Naive thymus-derived CD8-positive, alpha-beta T cell (primary cell): ENCODE results near the gene ARID3A. TPM values are rescaled to one million over a fixed set of nuclear protein-coding genes. Genes with fewer than 3 reads are reported as not detected.

Experiments used
- polyA plus RNA-seq, 3 donors: library from polyadenylated mRNA; unstranded; fragments of 300-500 nt; fragmentation: Illumina TruSeq; gene quantifications; one replicate each; pipeline ENCODE4 v1.2.3, GENCODE V29; 2021
- total RNA-seq, 8 experiments: library from RNA in 2 of 8; stranded (reverse) in 2 of 8; gene quantifications; one replicate each; pipeline ENCODE4 v1.2.3 and lab custom pipeline; 2021 to 2026

Gene ARID3A
- total and polyA plus RNA-seq, 5 experiments from 2014 or later = 0.09 to 5.0 (median 0.58) TPM

Other genes starting within 250 kb of the ARID3A start
- 1 to 10 TPM; 3.0 to 4.2 TPM for gene FSTL3, start 249.6 kb upstream of the ARID3A start, total RNA-seq
- 1 to 10 TPM; 2.4 to 3.2 (median 2.8) TPM for gene FSTL3, start 249.6 kb upstream of the ARID3A start, polyA plus RNA-seq
- gene PRSS57, start 230.6 kb upstream of the ARID3A start, total RNA-seq = not detected
- 1 to 10 TPM in 1 of 3 donors, not detected in 2; 1.2 TPM for gene PRSS57, start 230.6 kb upstream of the ARID3A start, polyA plus RNA-seq
- gene PALM, start 217.1 kb upstream of the ARID3A start, total RNA-seq = not detected
- gene PALM, start 217.1 kb upstream of the ARID3A start, polyA plus RNA-seq = not detected
- not detected for gene MISP, start 174.9 kb upstream of the ARID3A start, total RNA-seq
- gene MISP, start 174.9 kb upstream of the ARID3A start, polyA plus RNA-seq = not detected
- 100 to 1,000 TPM; 321 to 323 TPM for gene PTBP1, start 128.6 kb upstream of the ARID3A start, total RNA-seq
- 100 to 1,000 TPM; 110 to 190 (median 110) TPM for gene PTBP1, start 128.6 kb upstream of the ARID3A start, polyA plus RNA-seq
- gene PLPPR3, start 104.1 kb upstream of the ARID3A start, total RNA-seq = not detected
- gene PLPPR3, start 104.1 kb upstream of the ARID3A start, polyA plus RNA-seq = not detected
- gene AZU1, start 98.2 kb upstream of the ARID3A start, total RNA-seq = under 1 TPM; 0.21 to 0.36 TPM
- not detected for gene AZU1, start 98.2 kb upstream of the ARID3A start, polyA plus RNA-seq
- not detected for gene PRTN3, start 85.0 kb upstream of the ARID3A start, total RNA-seq
- gene PRTN3, start 85.0 kb upstream of the ARID3A start, polyA plus RNA-seq = not detected
- not detected for gene ELANE, start 73.7 kb upstream of the ARID3A start, total RNA-seq
- gene ELANE, start 73.7 kb upstream of the ARID3A start, polyA plus RNA-seq = not detected
- gene CFD, start 66.4 kb upstream of the ARID3A start, total RNA-seq = 1 to 10 TPM; 2.4 to 3.9 TPM
- 1 to 10 TPM; 3.6 to 10.0 (median 4.3) TPM for gene CFD, start 66.4 kb upstream of the ARID3A start, polyA plus RNA-seq
- 10 to 100 TPM; 65.9 to 68.8 TPM for gene MED16, start 32.8 kb upstream of the ARID3A start, total RNA-seq
- gene MED16, start 32.8 kb upstream of the ARID3A start, polyA plus RNA-seq = 100 to 1,000 TPM in 1 of 3 donors, 10 to 100 TPM in 2; 54.3 to 117 (median 72.4) TPM
- gene RNU6-9, start 32.6 kb upstream of the ARID3A start, total RNA-seq = not detected
- not detected for gene RNU6-9, start 32.6 kb upstream of the ARID3A start, polyA plus RNA-seq
- gene R3HDM4, start 12.8 kb upstream of the ARID3A start, total RNA-seq = 100 to 1,000 TPM; 179 to 184 TPM
- 100 to 1,000 TPM; 137 to 238 (median 182) TPM for gene R3HDM4, start 12.8 kb upstream of the ARID3A start, polyA plus RNA-seq
- 1 to 10 TPM; 1.4 to 2.6 TPM for gene KISS1R, start 8.7 kb upstream of the ARID3A start, total RNA-seq
- under 1 TPM; 0.18 to 0.58 (median 0.52) TPM for gene KISS1R, start 8.7 kb upstream of the ARID3A start, polyA plus RNA-seq
- gene WDR18, start 58.3 kb downstream of the ARID3A start, total RNA-seq = 10 to 100 TPM; 50.6 to 54.1 TPM
- 10 to 100 TPM; 51.2 to 72.7 (median 64.1) TPM for gene WDR18, start 58.3 kb downstream of the ARID3A start, polyA plus RNA-seq
- gene GRIN3B, start 74.4 kb downstream of the ARID3A start, total RNA-seq = not detected
- gene GRIN3B, start 74.4 kb downstream of the ARID3A start, polyA plus RNA-seq = not detected
- gene TMEM259, start 95.1 kb downstream of the ARID3A start, total RNA-seq = 100 to 1,000 TPM; 331 to 365 TPM
- 10 to 100 TPM; 37.9 to 77.0 (median 52.0) TPM for gene TMEM259, start 95.1 kb downstream of the ARID3A start, polyA plus RNA-seq
- gene RNU6-2, start 95.5 kb downstream of the ARID3A start, total RNA-seq = not detected
- gene RNU6-2, start 95.5 kb downstream of the ARID3A start, polyA plus RNA-seq = not detected
- 100 to 1,000 TPM; 211 to 216 TPM for gene CNN2, start 100.6 kb downstream of the ARID3A start, total RNA-seq
- gene CNN2, start 100.6 kb downstream of the ARID3A start, polyA plus RNA-seq = 100 to 1,000 TPM; 498 to 693 (median 515) TPM
- 100 to 1,000 TPM; 221 to 232 TPM for gene ABCA7, start 114.1 kb downstream of the ARID3A start, total RNA-seq
- gene ABCA7, start 114.1 kb downstream of the ARID3A start, polyA plus RNA-seq = 10 to 100 TPM in 1 of 3 donors, 1 to 10 TPM in 2; 4.2 to 14.4 (median 8.7) TPM
- gene ARHGAP45, start 141.1 kb downstream of the ARID3A start, total RNA-seq = 1,000 to 10,000 TPM; 1,025 to 1,060 TPM
- 100 to 1,000 TPM; 261 to 681 (median 358) TPM for gene ARHGAP45, start 141.1 kb downstream of the ARID3A start, polyA plus RNA-seq
- gene POLR2E, start 169.3 kb downstream of the ARID3A start, total RNA-seq = 10 to 100 TPM; 88.0 to 95.3 TPM
- 100 to 1,000 TPM; 159 to 233 (median 187) TPM for gene POLR2E, start 169.3 kb downstream of the ARID3A start, polyA plus RNA-seq
- gene GPX4, start 178.0 kb downstream of the ARID3A start, total RNA-seq = 100 to 1,000 TPM; 207 to 225 TPM
- 100 to 1,000 TPM; 370 to 465 (median 405) TPM for gene GPX4, start 178.0 kb downstream of the ARID3A start, polyA plus RNA-seq
- gene SBNO2, start 248.2 kb downstream of the ARID3A start, total RNA-seq = 10 to 100 TPM; 69.7 to 82.4 TPM
- gene SBNO2, start 248.2 kb downstream of the ARID3A start, polyA plus RNA-seq = 1 to 10 TPM in 2 of 3 donors, under 1 TPM in 1; 0.68 to 2.3 (median 1.0) TPM